Stomach (tissue), 9 donors: ENCODE measurements around the gene SDF2L1. TPM values are rescaled to one million over a fixed set of nuclear protein-coding genes. Genes with fewer than 3 reads are reported as not detected.
"Not testable (repeated sequence)": the region's sequence is repeated elsewhere in the genome, so short reads cannot be mapped to it uniquely, and the experiment has no call there.

Source experiments
- DNase-seq, 2 donors: peaks; one replicate each; pipeline versions ENCODE4 v3.0.0 to v3.0.0-alpha.2; 2013 to 2019
- H3K27ac ChIP-seq, 5 donors: fragments of 200-600 bp in 4 of 5; sonication (generic) in 4 of 5; one replicate each; pipeline ENCODE4 v1.5.1; 2013 to 2019; ENCODE audit warnings: mild to moderate bottlenecking in 1 of 5, moderate library complexity in 1 of 5
- H3K27me3 ChIP-seq, 3 donors: fragments of 200-600 bp; sonication (generic); one replicate each; pipeline ENCODE4 v1.5.1; 2017 to 2019; ENCODE audit warnings: mixed run types in 1 of 3
- H3K36me3 ChIP-seq, 4 donors: fragments of 200-600 bp; sonication (generic); 1 replicate in 3 of 4; 2 replicates in 1 of 4; pipeline ENCODE4 v1.5.1; 2016 to 2019
- H3K4me1 ChIP-seq, 4 donors: fragments of 200-600 bp; sonication (generic); one replicate each; pipeline ENCODE4 v1.5.1; 2016 to 2019
- H3K4me3 ChIP-seq, 4 donors: fragments of 200-600 bp; sonication (generic) in 3 of 4; one replicate each; pipeline ENCODE4 v1.5.1; 2016 to 2019; ENCODE audit warnings: mild to moderate bottlenecking in 1 of 4
- H3K9me3 ChIP-seq, 4 donors: fragments of 200-600 bp; sonication (generic); one replicate each; pipeline ENCODE4 v1.5.1; 2016 to 2019
- CTCF ChIP-seq, 7 experiments: fragments of 450-650 bp in 4 of 7; fragments of 200-600 bp in 3 of 7; sonication (generic) in 3 of 7; IDR thresholded peaks; one replicate each; pipeline ENCODE4 v1.5.1; 2016 to 2019; ENCODE audit warnings: antibody characterized with exemption in 7 of 7, control low read depth in 2 of 7, mild to moderate bottlenecking in 1 of 7
- EP300 ChIP-seq: sonication (generic); formaldehyde crosslinking; IDR thresholded peaks from one replicate; pipeline ENCODE4 v1.6.1; 2017; ENCODE audit warnings: antibody characterized with exemption
- POLR2A ChIP-seq, 4 donors: fragments of 450-650 bp; IDR thresholded peaks; one replicate each; pipeline ENCODE4 v1.6.1; 2016; ENCODE audit warnings: antibody characterized with exemption in 4 of 4, control low read depth in 2 of 4, mild to moderate bottlenecking in 1 of 4, moderate library complexity in 1 of 4
- POLR2AphosphoS5 ChIP-seq, 3 donors: sonication (generic); formaldehyde crosslinking; IDR thresholded peaks; one replicate each; pipeline ENCODE4 v1.6.1; 2016; ENCODE audit warnings: antibody characterized with exemption in 3 of 3
- WGBS, 5 donors: extraction: QIAGEN DNeasy Blood & Tissue Kit in 3 of 5; methylation state at CpG; one replicate each; pipeline versions ENCODE4 v1.1.5 to v1.1.7; 2013 to 2018; 5-methylcytosine and 5-hydroxymethylcytosine counted together
- intact Hi-C: fragments of 100-400 bp; cut with DNase I; formaldehyde crosslinking; loops from one replicate; pipeline ENCODE4 v1.15.1; 2023; ENCODE audit warnings: low total_unique reads
- polyA plus RNA-seq, 3 donors: library from polyadenylated mRNA; stranded (reverse); fragments of 200-250 nt; gene quantifications; one replicate each; pipeline ENCODE4 v1.2.3, GENCODE V29; 2013
- total RNA-seq, 5 donors: library from RNA; depleted of rRNA; stranded (reverse); fragments of >200 nt; gene quantifications; one replicate each; pipeline versions ENCODE4 v1.1.0 to v1.2.3, GENCODE V29; 2014 to 2016
- donor health status: healthy with polysubstance abuse.
- donor health status: Bipolar disorder and iron deficiency.
- donor health status: healthy.

Gene SDF2L1
- total and polyA plus RNA-seq, 8 donors: 4.0 to 101 (median 36.4) TPM; not detected in 1

- Histone ChIP-seq H3K36me3 (peaks cover 29 to 59% (median 51%) of the 10 kb centered on the region in 4 donors), H3K9me3 (no peaks in the 10 kb centered on the region)
- 57 to 80% (median 68%) methylated on average over 5 of the region's 5 CpGs for WGBS, 5 donors
These were observed 47.1 kb upstream of the SDF2L1 start for GRCh38 chr22:21594865-21595452.

GRCh38 chr22:21596356-21597135 is 45.6 kb upstream of the SDF2L1 start:
- DNase-seq, H3K4me3 ChIP-seq, intact Hi-C loops, H3K9me3 ChIP-seq, H3K27ac ChIP-seq, H3K27me3 ChIP-seq: not testable (repeated sequence)
- Histone ChIP-seq H3K36me3 (peaks cover 29 to 59% (median 51%) of the 10 kb centered on the region in 4 donors), H3K4me1 (peaks cover 6 to 51% (median 31%) of the 10 kb centered on the region in 4 donors)
- WGBS, 5 donors: 89 to 98% (median 95%) methylated on average over 13 of the region's 13 CpGs

More at GRCh38 chr22:21594865-21595452, 47.1 kb upstream of the SDF2L1 start:
- peaks cover 22 to 61% (median 45%) of the 10 kb centered on the region in 4 donors for H3K4me1 ChIP-seq
- H3K4me3 ChIP-seq: no peak overlapping the region
- no peaks in the 10 kb centered on the region for H3K27me3 ChIP-seq
- DNase-seq: no peak
- intact Hi-C loops: no loop called here
- H3K27ac ChIP-seq: no peak overlapping the region
- TF ChIP-seq CTCF (IDR thresholded peaks at IDR 0.05): no peak
- TF ChIP-seq POLR2AphosphoS5 (IDR thresholded peaks at IDR 0.05): no peak
- no peak for TF ChIP-seq POLR2A (IDR thresholded peaks at IDR 0.05)
- TF ChIP-seq EP300: no peak

GRCh38 chr22:21598302-21598701 is 43.8 kb upstream of the SDF2L1 start:
- no peaks in the 10 kb centered on the region for H3K27me3 ChIP-seq
- no peak overlapping the region for H3K27ac ChIP-seq
- H3K36me3 ChIP-seq: peaks cover 23 to 49% (median 43%) of the 10 kb centered on the region in 4 donors
- WGBS, 5 donors: 83 to 96% (median 92%) methylated on average over 3 of the region's 3 CpGs
- TF ChIP-seq POLR2AphosphoS5 (IDR thresholded peaks at IDR 0.05) (no peak), POLR2A (IDR thresholded peaks at IDR 0.05) (no peak), EP300 (no peak), CTCF (IDR thresholded peaks at IDR 0.05) (no peak)
- intact Hi-C loops: no loop called here
- H3K4me3 ChIP-seq: no peak overlapping the region
- H3K9me3 ChIP-seq: no peaks in the 10 kb centered on the region
- H3K4me1 ChIP-seq: peaks cover 0 to 43% (median 23%) of the 10 kb centered on the region in 4 donors
- DNase-seq: no peak

GRCh38 chr22:21599053-21599893 is 42.8 kb upstream of the SDF2L1 start:
- no peak for DNase-seq
- 81 to 89% (median 83%) methylated on average over 6 of the region's 6 CpGs for WGBS, 5 donors
- TF ChIP-seq POLR2AphosphoS5 (IDR thresholded peaks at IDR 0.05): no peak
- no peak for TF ChIP-seq CTCF (IDR thresholded peaks at IDR 0.05)
- intact Hi-C loops: no loop called here
- Histone ChIP-seq H3K4me1 (peaks cover 0 to 34% (median 17%) of the 10 kb centered on the region in 4 donors), H3K4me3 (no peak overlapping the region), H3K27ac (no peak overlapping the region), H3K27me3 (no peaks in the 10 kb centered on the region), H3K36me3 (peaks cover 14 to 40% (median 34%) of the 10 kb centered on the region in 4 donors), H3K9me3 (no peaks in the 10 kb centered on the region)
